ENCODE data around the gene PTCH1.

DNA sequence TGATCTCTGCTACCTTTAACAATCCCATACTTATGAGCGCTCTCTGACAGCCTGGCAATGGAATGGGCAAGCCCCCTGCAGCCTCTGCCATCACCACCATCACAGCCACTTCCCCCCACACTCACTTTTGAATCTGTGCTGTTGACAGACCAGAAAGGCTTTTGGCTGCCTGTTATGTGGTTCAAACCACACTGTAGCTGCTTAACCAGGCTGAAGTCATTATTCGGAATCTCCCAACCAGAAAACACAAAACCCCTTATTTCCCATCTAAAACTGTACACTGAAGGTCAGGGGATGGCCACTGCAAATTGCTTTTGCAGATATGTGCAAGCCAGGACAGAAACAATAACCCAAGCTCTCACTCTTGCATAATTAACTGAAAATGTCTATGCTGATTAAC, 35.8 kb downstream of the PTCH1 start:
- TF ChIP-seq POLR2AphosphoS5 (IDR thresholded peaks at IDR 0.05) (no peak), EP300 (IDR thresholded peaks at IDR 0.05) (no peak), POLR2A (IDR thresholded peaks at IDR 0.05) (no peak)
- TF ChIP-seq, protein P1, sequence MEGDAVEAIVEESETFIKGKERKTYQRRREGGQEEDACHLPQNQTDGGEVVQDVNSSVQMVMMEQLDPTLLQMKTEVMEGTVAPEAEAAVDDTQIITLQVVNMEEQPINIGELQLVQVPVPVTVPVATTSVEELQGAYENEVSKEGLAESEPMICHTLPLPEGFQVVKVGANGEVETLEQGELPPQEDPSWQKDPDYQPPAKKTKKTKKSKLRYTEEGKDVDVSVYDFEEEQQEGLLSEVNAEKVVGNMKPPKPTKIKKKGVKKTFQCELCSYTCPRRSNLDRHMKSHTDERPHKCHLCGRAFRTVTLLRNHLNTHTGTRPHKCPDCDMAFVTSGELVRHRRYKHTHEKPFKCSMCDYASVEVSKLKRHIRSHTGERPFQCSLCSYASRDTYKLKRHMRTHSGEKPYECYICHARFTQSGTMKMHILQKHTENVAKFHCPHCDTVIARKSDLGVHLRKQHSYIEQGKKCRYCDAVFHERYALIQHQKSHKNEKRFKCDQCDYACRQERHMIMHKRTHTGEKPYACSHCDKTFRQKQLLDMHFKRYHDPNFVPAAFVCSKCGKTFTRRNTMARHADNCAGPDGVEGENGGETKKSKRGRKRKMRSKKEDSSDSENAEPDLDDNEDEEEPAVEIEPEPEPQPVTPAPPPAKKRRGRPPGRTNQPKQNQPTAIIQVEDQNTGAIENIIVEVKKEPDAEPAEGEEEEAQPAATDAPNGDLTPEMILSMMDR (IDR thresholded peaks at IDR 0.05): no peak
